ENCODE results near the gene PELO. TPM values are rescaled to one million over a fixed set of nuclear protein-coding genes. Genes with fewer than 3 reads are reported as not detected.
"Not testable (repeated sequence)": the region's sequence is repeated elsewhere in the genome, so short reads cannot be mapped to it uniquely, and the experiment has no call there.

Gene PELO
- total RNA-seq, 2 experiments from 2014 or later, result 37.3 to 40.9 TPM

GRCh38 chr5:52814352-52815148 lies 26.8 kb downstream of the PELO start:
- ChIA-PET CTCF (no interaction called here), POLR2A (no interaction called here)

GRCh38 chr5:52817818-52818217 lies 30.1 kb downstream of the PELO start:
- CTCF ChIA-PET, result interaction anchor here (1.7 kb wide), 1 partner anchor 8 kb away, joined by 4 read pairs; no protein-coding TSS in a partner anchor

GRCh38 chr5:52818360-52818759 lies 30.6 kb downstream of the PELO start:
- POLR2A ChIA-PET, result no interaction called here
- CTCF ChIA-PET, result no interaction called here

More at GRCh38 chr5:52817818-52818217, 30.1 kb downstream of the PELO start:
- POLR2A ChIA-PET, result interaction anchor here (0.6 kb wide), 1 partner anchor 18 kb away, joined by 3 read pairs; no protein-coding TSS in a partner anchor

GRCh38 chr5:52818807-52819206 lies 31.1 kb downstream of the PELO start:
- CTCF ChIA-PET, POLR2A ChIA-PET: not testable (repeated sequence)

GRCh38 chr5:52821901-52822300 lies 34.2 kb downstream of the PELO start:
- CTCF ChIA-PET, result no interaction called here

GRCh38 chr5:52822437-52822836 lies 34.7 kb downstream of the PELO start:
- ChIA-PET CTCF (no interaction called here), POLR2A (no interaction called here)

More at GRCh38 chr5:52821901-52822300, 34.2 kb downstream of the PELO start:
- POLR2A ChIA-PET, result no interaction called here

- CTCF ChIA-PET, result interaction anchor here (1.2 to 1.8 kb wide), 3 partner anchors 8 to 415 kb away, joined by 3 to 4 read pairs (median 3); no protein-coding TSS in a partner anchor
These were observed 37.1 kb downstream of the PELO start for GRCh38 chr5:52824827-52825226.

GRCh38 chr5:52825826-52826225 lies 38.1 kb downstream of the PELO start:
- CTCF ChIA-PET, result interaction anchor here (0.7 to 1.8 kb wide), 3 partner anchors 9 to 49 kb away, joined by 3 to 5 read pairs (median 4); no protein-coding TSS in a partner anchor
- POLR2A ChIA-PET, result interaction anchor here (0.7 to 1.6 kb wide), 4 partner anchors 17 to 214 kb away, joined by 3 to 10 read pairs (median 4); no protein-coding TSS in a partner anchor

More at GRCh38 chr5:52824827-52825226, 37.1 kb downstream of the PELO start:
- POLR2A ChIA-PET, result interaction anchor here (1.6 kb wide), 1 partner anchor 24 kb away, joined by 10 read pairs; no protein-coding TSS in a partner anchor

- ChIA-PET POLR2A (no interaction called here), CTCF (no interaction called here)
These were observed 40.1 kb downstream of the PELO start for GRCh38 chr5:52827815-52828214.

- POLR2A ChIA-PET, result no interaction called here
- CTCF ChIA-PET, result no interaction called here
These were observed 41.9 kb downstream of the PELO start for GRCh38 chr5:52829664-52830063.

- ChIA-PET CTCF (no interaction called here), POLR2A (no interaction called here)
These were observed 42.9 kb downstream of the PELO start for GRCh38 chr5:52830650-52831049.

- ChIA-PET POLR2A (interaction anchor here (1.1 kb wide), 1 partner anchor 32 kb away, joined by 3 read pairs; no protein-coding TSS in a partner anchor), CTCF (interaction anchor here (0.6 to 1.1 kb wide), 2 partner anchors 9 to 1868 kb away, joined by 3 to 4 read pairs; no protein-coding TSS in a partner anchor)
These were observed 44.2 kb downstream of the PELO start for GRCh38 chr5:52831786-52832511.

GRCh38 chr5:52834320-52834719 lies 46.6 kb downstream of the PELO start:
- ChIA-PET CTCF (no interaction called here), POLR2A (no interaction called here)

GRCh38 chr5:52837068-52837467 lies 49.4 kb downstream of the PELO start:
- CTCF ChIA-PET, result no interaction called here
- POLR2A ChIA-PET, result no interaction called here

Other genes starting within 250 kb of the PELO start
- 10 to 100 TPM; 23.5 to 25.5 TPM for gene ITGA1, start within 50 bp of the PELO start, total RNA-seq
- gene ITGA2, start 201.4 kb downstream of the PELO start, total RNA-seq, result 1 to 10 TPM; 6.2 to 6.3 TPM